Coronary artery (tissue), 2 donors: ENCODE results near the gene MMD.

Experiments
- DNase-seq: peaks from one replicate; pipeline ENCODE4 v3.0.0-alpha.2; 2017; ENCODE audit warnings: low spot score
- H3K27ac ChIP-seq, 2 donors: fragments of 200-600 bp; sonication (generic); one replicate each; pipeline ENCODE4 v1.5.1; 2016 to 2019
- H3K4me3 ChIP-seq: fragments of 200-600 bp; sonication (generic); 2 replicates; pipeline ENCODE4 v1.5.1; 2016; ENCODE audit warnings: mild to moderate bottlenecking, moderate library complexity
- TF ChIP-seq, protein P1 (sequence below): fragments of 200-600 bp; sonication (generic); IDR thresholded peaks from one replicate; pipeline ENCODE4 v1.5.1; 2019; ENCODE audit warnings: antibody characterized with exemption

Gene MMD

DNA sequence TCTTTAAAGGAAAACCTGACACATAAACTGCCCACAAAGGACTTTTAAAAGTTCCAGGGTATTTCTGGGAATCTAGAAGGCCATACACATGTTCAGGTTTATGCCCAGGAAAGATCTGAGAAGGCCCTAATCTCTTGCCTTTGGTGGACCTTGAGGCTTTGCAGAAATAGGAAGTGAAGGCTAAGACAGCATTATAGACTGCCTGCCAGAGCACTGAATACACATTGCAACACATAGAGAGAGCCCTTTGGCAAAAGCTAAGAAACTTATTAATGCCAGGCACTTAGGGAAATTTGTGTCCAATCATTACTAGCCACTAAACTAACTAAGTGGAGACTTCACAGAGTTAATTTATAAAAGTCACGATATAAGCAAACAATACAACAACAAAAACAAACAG is 70.4 kb downstream of the MMD start:
- no peak for DNase-seq
- no peak overlapping the region for H3K27ac ChIP-seq
- TF ChIP-seq, protein P1, sequence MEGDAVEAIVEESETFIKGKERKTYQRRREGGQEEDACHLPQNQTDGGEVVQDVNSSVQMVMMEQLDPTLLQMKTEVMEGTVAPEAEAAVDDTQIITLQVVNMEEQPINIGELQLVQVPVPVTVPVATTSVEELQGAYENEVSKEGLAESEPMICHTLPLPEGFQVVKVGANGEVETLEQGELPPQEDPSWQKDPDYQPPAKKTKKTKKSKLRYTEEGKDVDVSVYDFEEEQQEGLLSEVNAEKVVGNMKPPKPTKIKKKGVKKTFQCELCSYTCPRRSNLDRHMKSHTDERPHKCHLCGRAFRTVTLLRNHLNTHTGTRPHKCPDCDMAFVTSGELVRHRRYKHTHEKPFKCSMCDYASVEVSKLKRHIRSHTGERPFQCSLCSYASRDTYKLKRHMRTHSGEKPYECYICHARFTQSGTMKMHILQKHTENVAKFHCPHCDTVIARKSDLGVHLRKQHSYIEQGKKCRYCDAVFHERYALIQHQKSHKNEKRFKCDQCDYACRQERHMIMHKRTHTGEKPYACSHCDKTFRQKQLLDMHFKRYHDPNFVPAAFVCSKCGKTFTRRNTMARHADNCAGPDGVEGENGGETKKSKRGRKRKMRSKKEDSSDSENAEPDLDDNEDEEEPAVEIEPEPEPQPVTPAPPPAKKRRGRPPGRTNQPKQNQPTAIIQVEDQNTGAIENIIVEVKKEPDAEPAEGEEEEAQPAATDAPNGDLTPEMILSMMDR: no peak
- H3K4me3 ChIP-seq: no peak overlapping the region

DNA sequence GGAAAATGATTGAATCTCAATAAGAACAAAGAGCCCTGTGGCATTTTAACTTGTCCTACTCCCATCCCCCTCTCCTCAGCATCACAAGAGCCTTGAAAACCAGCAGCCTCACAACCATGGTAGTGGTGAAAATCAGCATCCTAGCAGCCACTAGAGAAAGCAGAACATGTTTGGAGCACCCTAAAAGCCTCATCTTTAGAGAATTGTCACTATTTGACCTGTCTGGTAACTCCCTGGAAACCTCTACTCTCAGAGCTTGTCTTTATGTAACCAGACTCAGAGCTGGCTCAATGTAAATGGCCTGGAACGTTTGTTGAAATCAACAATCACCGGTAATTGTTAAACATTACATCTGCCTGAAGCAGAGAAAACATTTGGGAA is 70.8 kb downstream of the MMD start:
- DNase-seq: no peak
- no peak overlapping the region for H3K27ac ChIP-seq
- TF ChIP-seq, protein P1: no peak

DNA sequence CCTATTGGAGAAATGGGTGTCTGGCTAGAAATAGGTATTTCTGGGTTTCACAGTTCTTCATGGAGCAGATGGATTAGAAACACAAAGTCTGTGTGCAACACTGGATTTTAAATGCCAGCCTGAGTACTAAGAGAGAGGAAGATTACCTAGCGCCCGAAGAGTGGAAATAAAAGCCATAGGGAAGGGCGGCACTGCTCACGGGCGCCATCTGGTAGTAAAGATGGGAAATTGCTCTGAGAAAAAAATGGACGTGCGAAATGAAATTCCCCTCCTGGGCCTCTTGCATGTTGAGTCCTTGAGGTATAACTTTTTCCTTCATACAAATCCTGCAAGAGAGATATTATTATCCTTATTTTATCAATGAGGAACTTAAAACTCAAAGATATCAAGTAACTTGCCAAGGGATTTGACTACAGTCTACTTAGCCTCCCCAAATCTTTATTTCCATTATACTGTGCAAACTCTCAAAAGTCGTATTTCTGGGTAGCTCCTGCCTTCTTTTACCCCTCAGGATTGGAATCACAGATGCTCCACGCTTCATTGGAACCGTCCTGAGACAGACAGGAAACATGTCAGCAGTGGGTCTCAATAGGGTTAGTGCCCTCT is 72.8 kb downstream of the MMD start:
- TF ChIP-seq, protein P1: peak; percentile 67

More for the DNA sequence above, 70.8 kb downstream of the MMD start:
- no peak overlapping the region for H3K4me3 ChIP-seq

DNA sequence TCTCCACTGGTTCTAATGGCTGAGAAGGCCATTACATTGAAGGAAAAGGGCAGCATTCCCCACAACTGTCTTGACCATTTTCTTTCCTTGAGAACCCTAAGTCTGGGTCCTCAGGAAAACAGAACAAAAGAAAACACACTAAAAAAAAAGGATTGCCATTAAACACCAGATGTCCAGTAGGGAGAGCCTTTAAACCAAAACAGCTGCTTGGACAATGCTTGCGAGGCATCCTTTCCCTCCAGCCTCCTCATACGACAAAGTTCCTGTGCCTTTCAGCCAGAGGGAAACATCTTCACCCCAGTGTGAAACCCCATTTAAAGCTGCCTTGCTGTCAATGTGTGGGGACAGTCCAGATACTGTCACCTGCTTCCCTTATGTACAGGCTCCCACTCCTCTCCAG is 74.3 kb downstream of the MMD start:
- TF ChIP-seq, protein P1: no peak
- no peak for DNase-seq
- H3K4me3 ChIP-seq: no peak overlapping the region
- no peak overlapping the region for H3K27ac ChIP-seq

More for the DNA sequence above, 72.8 kb downstream of the MMD start:
- no peak for DNase-seq
- Histone ChIP-seq H3K27ac (no peak overlapping the region), H3K4me3 (no peak overlapping the region)

DNA sequence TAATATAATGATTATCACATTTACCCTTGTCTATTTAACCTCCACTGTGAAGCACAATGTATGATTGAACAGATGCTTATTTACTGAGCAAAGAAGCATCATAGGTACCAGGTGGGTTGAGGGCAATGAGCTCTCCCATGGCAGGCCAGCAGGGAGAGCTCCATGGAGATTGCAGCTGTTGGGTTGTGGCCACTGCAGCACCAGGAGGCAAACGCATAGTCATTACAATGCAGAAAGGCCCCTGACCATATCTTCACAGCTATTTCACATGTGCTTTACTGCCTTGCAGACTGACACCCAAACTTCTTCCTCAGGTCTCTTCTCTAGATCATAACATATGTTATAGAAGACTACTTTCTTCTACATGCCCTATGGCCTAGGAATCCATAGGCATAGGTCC is 75.0 kb downstream of the MMD start:
- Histone ChIP-seq H3K27ac (no peak overlapping the region), H3K4me3 (no peak overlapping the region)
- DNase-seq: no peak
- TF ChIP-seq, protein P1: no peak

DNA sequence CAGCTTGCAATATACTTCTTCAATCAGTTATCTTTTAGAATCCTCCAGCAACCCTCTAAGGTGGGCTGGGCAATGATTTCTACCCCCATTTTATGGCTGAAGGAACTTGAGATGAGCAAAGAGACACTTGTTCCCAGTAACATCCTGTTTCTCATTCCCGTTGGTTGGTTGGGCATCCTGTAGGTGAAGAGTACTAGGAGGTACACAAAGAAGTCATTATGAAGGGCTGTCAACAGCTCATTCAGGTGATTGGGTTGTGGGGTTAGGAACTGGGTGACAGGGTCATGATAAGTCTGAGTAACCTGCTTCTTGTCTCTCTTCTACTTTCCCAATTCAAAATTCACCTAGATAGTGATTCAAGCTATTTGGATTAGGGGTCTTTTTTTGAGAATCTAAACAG is 76.5 kb downstream of the MMD start:
- Histone ChIP-seq H3K27ac (no peak overlapping the region), H3K4me3 (no peak overlapping the region)
- no peak for DNase-seq
- TF ChIP-seq, protein P1: no peak

DNA sequence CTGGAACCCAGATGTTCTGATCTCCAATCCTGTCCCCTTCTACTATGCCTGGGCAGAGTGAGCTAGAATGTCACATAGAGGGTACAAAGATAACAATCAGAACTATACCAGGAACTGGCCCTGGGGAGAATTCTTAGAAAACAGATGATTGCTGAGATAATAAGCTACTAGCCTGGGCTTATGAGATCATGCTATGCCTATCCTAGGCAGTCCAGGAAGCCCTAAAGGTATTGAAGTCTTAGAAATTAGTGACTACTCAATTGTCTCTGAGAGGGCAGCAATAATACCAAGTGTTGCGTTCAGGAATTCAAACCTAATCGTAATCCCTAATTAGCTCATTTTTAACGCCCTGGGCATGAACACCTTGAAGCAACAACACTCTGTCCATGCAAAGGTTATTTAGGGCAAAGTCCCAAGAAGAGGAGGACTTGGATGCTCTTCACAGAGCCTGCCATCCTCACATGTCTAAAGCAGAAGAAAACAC is 77.1 kb downstream of the MMD start:
- TF ChIP-seq, protein P1: no peak
- Histone ChIP-seq H3K4me3 (no peak overlapping the region), H3K27ac (no peak overlapping the region)
- DNase-seq: no peak
